ENCODE measurements around the gene PKP1. TPM values are rescaled to one million over a fixed set of nuclear protein-coding genes. Genes with fewer than 3 reads are reported as not detected.

Gene PKP1
- total and polyA plus RNA-seq, 5 donors: 0.02 to 0.22 (median 0.03) TPM; not detected in 2

GRCh38 chr1:201360901-201361651 lies 77.8 kb downstream of the PKP1 start:
- Histone ChIP-seq H3K9me3 (ENCODE audit: control insufficient read depth, low read length) (no peaks in the 10 kb centered on the region), H3K4me3 (ENCODE audit: low read length) (no peak overlapping the region), H3K4me1 (ENCODE audit: control insufficient read depth, insufficient read depth, low read length) (no peaks in the 10 kb centered on the region), H3K27ac (ENCODE audit: low read length) (no peak overlapping the region), H3K27me3 (ENCODE audit: control insufficient read depth, insufficient read depth) (no peaks in the 10 kb centered on the region)
- intact Hi-C loops (cut with DNase I): loop anchor here in 3 of 4 donors (5.0 to 10.0 kb wide), 2 partner anchors 106 to 109 kb away; no protein-coding TSS in a partner anchor
- ATAC-seq (no peak), DNase-seq (peak in 2 of 3 donors; percentile 50 to 61)
- WGBS: 67% methylated on average over 15 of the region's 15 CpGs

- peak overlapping the region; percentile 25 for H3K27ac ChIP-seq (ENCODE audit: low read length)
- no peak overlapping the region for H3K4me3 ChIP-seq (ENCODE audit: low read length)
- no peaks in the 10 kb centered on the region for H3K4me1 ChIP-seq (ENCODE audit: control insufficient read depth, insufficient read depth, low read length)
- DNase-seq (peak; percentile 46 to 73 (median 61)), ATAC-seq (no peak)
- WGBS: 39% methylated on average over 10 of the region's 10 CpGs
- intact Hi-C loops (cut with DNase I): loop anchor here in 3 of 4 donors (5.0 to 10.0 kb wide), 2 partner anchors 107 to 110 kb away; no protein-coding TSS in a partner anchor
- H3K9me3 ChIP-seq (ENCODE audit: control insufficient read depth, low read length): no peaks in the 10 kb centered on the region
- no peaks in the 10 kb centered on the region for H3K27me3 ChIP-seq (ENCODE audit: control insufficient read depth, insufficient read depth)
Observed at GRCh38 chr1:201361652-201362504, 78.6 kb downstream of the PKP1 start.

- H3K9me3 ChIP-seq (ENCODE audit: control insufficient read depth, low read length): no peaks in the 10 kb centered on the region
- no peak overlapping the region for H3K4me3 ChIP-seq (ENCODE audit: low read length)
- peak in 1 of 3 donors; percentile 26 for DNase-seq
- no peak for ATAC-seq
- no peaks in the 10 kb centered on the region for H3K27me3 ChIP-seq (ENCODE audit: control insufficient read depth, insufficient read depth)
- WGBS: 84% methylated on average over 3 of the region's 3 CpGs
- H3K4me1 ChIP-seq (ENCODE audit: control insufficient read depth, insufficient read depth, low read length): no peaks in the 10 kb centered on the region
- peak overlapping the region; percentile 26 for H3K27ac ChIP-seq (ENCODE audit: low read length)
- intact Hi-C loops (cut with DNase I): loop anchor here in 3 of 4 donors (5.0 to 10.0 kb wide), 2 partner anchors 108 to 111 kb away; no protein-coding TSS in a partner anchor
Observed at GRCh38 chr1:201362906-201363305, 79.6 kb downstream of the PKP1 start.

- peak overlapping the region; percentile 26 for H3K27ac ChIP-seq (ENCODE audit: low read length)
- H3K4me3 ChIP-seq (ENCODE audit: low read length): no peak overlapping the region
- no peaks in the 10 kb centered on the region for H3K9me3 ChIP-seq (ENCODE audit: control insufficient read depth, low read length)
- intact Hi-C loops (cut with DNase I): loop anchor here in 3 of 4 donors (5.0 to 10.0 kb wide), 2 partner anchors 109 to 111 kb away; no protein-coding TSS in a partner anchor
- DNase-seq: peak in 1 of 3 donors; percentile 10
- no peak for ATAC-seq
- H3K4me1 ChIP-seq (ENCODE audit: control insufficient read depth, insufficient read depth, low read length): no peaks in the 10 kb centered on the region
- H3K27me3 ChIP-seq (ENCODE audit: control insufficient read depth, insufficient read depth): no peaks in the 10 kb centered on the region
- WGBS: 48% methylated on average over 8 of the region's 8 CpGs
Observed at GRCh38 chr1:201363467-201363866, 80.2 kb downstream of the PKP1 start.

- H3K4me1 ChIP-seq (ENCODE audit: control insufficient read depth, insufficient read depth, low read length): peaks cover 2% of the 10 kb centered on the region
- ATAC-seq (no peak), DNase-seq (peak in 2 of 3 donors; percentile 14 to 41)
- H3K9me3 ChIP-seq (ENCODE audit: control insufficient read depth, low read length): no peaks in the 10 kb centered on the region
- no peak overlapping the region for H3K27ac ChIP-seq (ENCODE audit: low read length)
- H3K4me3 ChIP-seq (ENCODE audit: low read length): no peak overlapping the region
- no peaks in the 10 kb centered on the region for H3K27me3 ChIP-seq (ENCODE audit: control insufficient read depth, insufficient read depth)
- intact Hi-C loops (cut with DNase I): loop anchor here in 3 of 4 donors (5.0 to 10.0 kb wide), 2 partner anchors 110 to 112 kb away; no protein-coding TSS in a partner anchor
- 73% methylated on average over 6 of the region's 6 CpGs for WGBS
Observed at GRCh38 chr1:201364808-201365105, 81.5 kb downstream of the PKP1 start.

GRCh38 chr1:201365251-201365650 lies 81.9 kb downstream of the PKP1 start:
- DNase-seq: peak in 2 of 3 donors; percentile 55 to 61

GRCh38 chr1:201366696-201367095 lies 83.4 kb downstream of the PKP1 start:
- H3K27ac ChIP-seq (ENCODE audit: low read length): no peak overlapping the region
- H3K4me3 ChIP-seq (ENCODE audit: low read length): no peak overlapping the region
- H3K9me3 ChIP-seq (ENCODE audit: control insufficient read depth, low read length): no peaks in the 10 kb centered on the region
- H3K4me1 ChIP-seq (ENCODE audit: control insufficient read depth, insufficient read depth, low read length): peaks cover 2% of the 10 kb centered on the region
- peak; percentile 2 for ATAC-seq
- 70% methylated on average over 7 of the region's 7 CpGs for WGBS
- intact Hi-C loops (cut with DNase I): loop anchor here in 1 of 4 donors (10.0 kb wide), 1 partner anchor 112 kb away; no protein-coding TSS in a partner anchor
- no peaks in the 10 kb centered on the region for H3K27me3 ChIP-seq (ENCODE audit: control insufficient read depth, insufficient read depth)
- DNase-seq: peak in 2 of 3 donors; percentile 21 to 38

More at GRCh38 chr1:201365251-201365650, 81.9 kb downstream of the PKP1 start:
- Histone ChIP-seq H3K4me3 (ENCODE audit: low read length) (no peak overlapping the region), H3K27ac (ENCODE audit: low read length) (peak overlapping the region; percentile 1), H3K27me3 (ENCODE audit: control insufficient read depth, insufficient read depth) (no peaks in the 10 kb centered on the region), H3K9me3 (ENCODE audit: control insufficient read depth, low read length) (no peaks in the 10 kb centered on the region), H3K4me1 (ENCODE audit: control insufficient read depth, insufficient read depth, low read length) (peaks cover 2% of the 10 kb centered on the region)
- intact Hi-C loops (cut with DNase I): loop anchor here in 1 of 4 donors (10.0 kb wide), 1 partner anchor 110 kb away; no protein-coding TSS in a partner anchor
- WGBS: 75% methylated on average over 11 of the region's 11 CpGs
- peak in 1 of 2 donors; percentile 0 for ATAC-seq

- Histone ChIP-seq H3K27me3 (ENCODE audit: control insufficient read depth, insufficient read depth) (no peaks in the 10 kb centered on the region), H3K27ac (ENCODE audit: low read length) (peak overlapping the region; percentile 33), H3K4me1 (ENCODE audit: control insufficient read depth, insufficient read depth, low read length) (peaks cover 2% of the 10 kb centered on the region), H3K4me3 (ENCODE audit: low read length) (no peak overlapping the region), H3K9me3 (ENCODE audit: control insufficient read depth, low read length) (no peaks in the 10 kb centered on the region)
- intact Hi-C loops (cut with DNase I): loop anchor here in 1 of 4 donors (10.0 kb wide), 1 partner anchor 114 kb away; no protein-coding TSS in a partner anchor
- peak in 1 of 3 donors; percentile 62 for DNase-seq
- peak; percentile 5 to 26 for ATAC-seq
- 47% methylated on average over 6 of the region's 6 CpGs for WGBS
Observed at GRCh38 chr1:201369209-201369608, 85.9 kb downstream of the PKP1 start.

GRCh38 chr1:201370500-201370899 lies 87.2 kb downstream of the PKP1 start:
- H3K9me3 ChIP-seq (ENCODE audit: control insufficient read depth, low read length): no peaks in the 10 kb centered on the region
- intact Hi-C loops (cut with DNase I): no loop called here
- H3K27ac ChIP-seq (ENCODE audit: low read length): peak overlapping the region; percentile 33
- WGBS: 29% methylated on average over 3 of the region's 3 CpGs
- H3K4me3 ChIP-seq (ENCODE audit: low read length): no peak overlapping the region
- H3K27me3 ChIP-seq (ENCODE audit: control insufficient read depth, insufficient read depth): no peaks in the 10 kb centered on the region
- ATAC-seq: no peak
- peaks cover 2% of the 10 kb centered on the region for H3K4me1 ChIP-seq (ENCODE audit: control insufficient read depth, insufficient read depth, low read length)
- peak in 1 of 3 donors; percentile 1 for DNase-seq

GRCh38 chr1:201371276-201371675 lies 88.0 kb downstream of the PKP1 start:
- Histone ChIP-seq H3K4me1 (ENCODE audit: control insufficient read depth, insufficient read depth, low read length) (peaks cover 2% of the 10 kb centered on the region), H3K9me3 (ENCODE audit: control insufficient read depth, low read length) (no peaks in the 10 kb centered on the region), H3K4me3 (ENCODE audit: low read length) (no peak overlapping the region), H3K27ac (ENCODE audit: low read length) (peak overlapping the region; percentile 36), H3K27me3 (ENCODE audit: control insufficient read depth, insufficient read depth) (no peaks in the 10 kb centered on the region)
- no peak for ATAC-seq
- intact Hi-C loops (cut with DNase I): no loop called here
- no peak for DNase-seq
- 45% methylated on average over 9 of the region's 9 CpGs for WGBS

Measured in right cardiac atrium (tissue), 5 donors.